ENCODE measurements around the gene ILRUN.
"Not testable (repeated sequence)": the region's sequence is repeated elsewhere in the genome, so short reads cannot be mapped to it uniquely, and the experiment has no call there.

Gene ILRUN

GRCh38 chr6:34658605-34659265, 37.8 kb downstream of the ILRUN start:
- H3K36me3 Mint-ChIP-seq = peaks cover 9% of the 10 kb centered on the region
- H3K4me1 Mint-ChIP-seq = peaks cover 66% of the 10 kb centered on the region
- H3K27ac Mint-ChIP-seq = peak overlapping the region; percentile 65
- H3K27me3 Mint-ChIP-seq = no peaks in the 10 kb centered on the region
- H3K4me3 Mint-ChIP-seq = no peak overlapping the region
- no peaks in the 10 kb centered on the region for H3K9me3 Mint-ChIP-seq

GRCh38 chr6:34657979-34658480, 38.5 kb downstream of the ILRUN start:
- peak overlapping the region; percentile 97 for H3K27ac Mint-ChIP-seq
- not testable (repeated sequence) for H3K9me3 Mint-ChIP-seq, H3K36me3 Mint-ChIP-seq, H3K27me3 Mint-ChIP-seq
- H3K4me1 Mint-ChIP-seq = peaks cover 59% of the 10 kb centered on the region
- H3K4me3 Mint-ChIP-seq = peak overlapping the region; percentile 89

GRCh38 chr6:34657307-34657978, 39.1 kb downstream of the ILRUN start:
- Mint-ChIP-seq H3K9me3 (no peaks in the 10 kb centered on the region), H3K27ac (peak overlapping the region; percentile 97), H3K36me3 (peaks cover 8% of the 10 kb centered on the region), H3K4me3 (peak overlapping the region; percentile 89), H3K27me3 (no peaks in the 10 kb centered on the region), H3K4me1 (peaks cover 57% of the 10 kb centered on the region)

GRCh38 chr6:34657037-34657306, 39.6 kb downstream of the ILRUN start:
- Mint-ChIP-seq H3K4me1 (peaks cover 57% of the 10 kb centered on the region), H3K36me3 (peaks cover 8% of the 10 kb centered on the region), H3K27me3 (no peaks in the 10 kb centered on the region), H3K9me3 (no peaks in the 10 kb centered on the region), H3K4me3 (peak overlapping the region; percentile 89), H3K27ac (peak overlapping the region; percentile 97)

GRCh38 chr6:34656378-34657036, 40.1 kb downstream of the ILRUN start:
- peak overlapping the region; percentile 97 for H3K27ac Mint-ChIP-seq
- no peaks in the 10 kb centered on the region for H3K27me3 Mint-ChIP-seq
- H3K4me3 Mint-ChIP-seq = peak overlapping the region; percentile 89
- peaks cover 7% of the 10 kb centered on the region for H3K36me3 Mint-ChIP-seq
- H3K4me1 Mint-ChIP-seq = peaks cover 55% of the 10 kb centered on the region
- H3K9me3 Mint-ChIP-seq = no peaks in the 10 kb centered on the region

GRCh38 chr6:34655876-34656377, 40.6 kb downstream of the ILRUN start:
- not testable (repeated sequence) for H3K9me3 Mint-ChIP-seq, H3K27me3 Mint-ChIP-seq, H3K36me3 Mint-ChIP-seq
- Mint-ChIP-seq H3K4me3 (peak overlapping the region; percentile 89), H3K4me1 (peaks cover 54% of the 10 kb centered on the region), H3K27ac (peak overlapping the region; percentile 97)

GRCh38 chr6:34654061-34654710, 42.4 kb downstream of the ILRUN start:
- H3K27ac Mint-ChIP-seq = no peak overlapping the region
- H3K27me3 Mint-ChIP-seq = no peaks in the 10 kb centered on the region
- no peaks in the 10 kb centered on the region for H3K9me3 Mint-ChIP-seq
- peaks cover 6% of the 10 kb centered on the region for H3K36me3 Mint-ChIP-seq
- no peak overlapping the region for H3K4me3 Mint-ChIP-seq
- H3K4me1 Mint-ChIP-seq = peaks cover 49% of the 10 kb centered on the region

- Mint-ChIP-seq H3K4me3 (no peak overlapping the region), H3K4me1 (peaks cover 43% of the 10 kb centered on the region), H3K27ac (no peak overlapping the region), H3K9me3 (no peaks in the 10 kb centered on the region), H3K36me3 (peaks cover 8% of the 10 kb centered on the region), H3K27me3 (no peaks in the 10 kb centered on the region)
Observed at GRCh38 chr6:34652263-34652662, 44.3 kb downstream of the ILRUN start.

- peaks cover 13% of the 10 kb centered on the region for H3K36me3 Mint-ChIP-seq
- no peak overlapping the region for H3K4me3 Mint-ChIP-seq
Observed at GRCh38 chr6:34650823-34651222, 45.7 kb downstream of the ILRUN start.

GRCh38 chr6:34650232-34650631, 46.3 kb downstream of the ILRUN start:
- peaks cover 17% of the 10 kb centered on the region for H3K36me3 Mint-ChIP-seq
- H3K4me3 Mint-ChIP-seq, H3K27ac Mint-ChIP-seq, H3K27me3 Mint-ChIP-seq, H3K9me3 Mint-ChIP-seq: not testable (repeated sequence)
- H3K4me1 Mint-ChIP-seq = peaks cover 36% of the 10 kb centered on the region

More at GRCh38 chr6:34650823-34651222, 45.7 kb downstream of the ILRUN start:
- Mint-ChIP-seq H3K4me1 (peaks cover 41% of the 10 kb centered on the region), H3K9me3 (no peaks in the 10 kb centered on the region), H3K27ac (no peak overlapping the region), H3K27me3 (no peaks in the 10 kb centered on the region)

GRCh38 chr6:34648806-34649205, 47.8 kb downstream of the ILRUN start:
- Mint-ChIP-seq H3K9me3 (no peaks in the 10 kb centered on the region), H3K27ac (no peak overlapping the region), H3K27me3 (no peaks in the 10 kb centered on the region), H3K36me3 (peaks cover 15% of the 10 kb centered on the region), H3K4me3 (no peak overlapping the region), H3K4me1 (peaks cover 33% of the 10 kb centered on the region)
